NB4 (cell line): ENCODE results near the gene LCN1.
A peak's percentile ranks its signal among the peaks of the same experiment; 100 is the strongest.

ENCODE experiments used
- CTCF ChIP-seq: IDR thresholded peaks from one replicate; pipeline ENCODE4 v1.5.1; 2012; ENCODE audit warnings: low read depth, low read length
- MAX ChIP-seq: IDR thresholded peaks from 2 replicates; pipeline ENCODE4 v1.6.1; 2011; ENCODE audit warnings: low read depth, low read length
- MYC ChIP-seq: IDR thresholded peaks from 2 replicates; pipeline ENCODE4 v1.6.1; 2011; ENCODE audit warnings: low read depth, low read length
- POLR2A ChIP-seq: IDR thresholded peaks from 2 replicates; pipeline ENCODE4 v1.6.1; 2011; ENCODE audit warnings: mild to moderate bottlenecking; ENCODE audit not compliant: insufficient read length; ENCODE audit errors: extremely low read depth

GRCh38 chr9:135504262-135505243, 16.7 kb upstream of the LCN1 start:
- peak; percentile 60 for TF ChIP-seq CTCF
- TF ChIP-seq POLR2A: no peak
- peak; percentile 24; the same call in 1 of the 2 replicates for TF ChIP-seq MYC
- TF ChIP-seq MAX: 0 out of 2 replicates have a peak, but pooled peaks have one; percentile 14
